Left ventricle myocardium superior (tissue), 1 donor: ENCODE measurements around the gene ZGRF1. TPM values are rescaled to one million over a fixed set of nuclear protein-coding genes. Genes with fewer than 3 reads are reported as not detected.
A peak's percentile ranks its signal among the peaks of the same experiment; 100 is the strongest.

Experiments
- ATAC-seq: fragments of 200-7000 bp; cut with Tn5 transposase; one replicate; pipeline ENCODE4 v1.9.1; 2020; ENCODE audit warnings: mild to moderate bottlenecking, moderate library complexity
- DNase-seq: peaks from one replicate; pipeline ENCODE4 v3.0.0-alpha.2; 2020
- intact Hi-C: fragments of 100-400 bp; cut with micrococcal nuclease; formaldehyde crosslinking; loops from one replicate; pipeline ENCODE4 v1.11.0; 2022
- total RNA-seq: library from RNA; stranded (reverse); fragmentation: NEBNext Ultra II Directional; extraction: Animal tissue kit (Norgen Biotek cat#: 25700); gene quantifications from one replicate; pipeline ENCODE4 v1.2.1, GENCODE V29; 2021
- donor health status: DM: no; HTN: yes; CAD: no; lungs with severe emphysema.

Gene ZGRF1
- total RNA-seq, 1 donor from 2014 or later = 2.0 TPM

DNA sequence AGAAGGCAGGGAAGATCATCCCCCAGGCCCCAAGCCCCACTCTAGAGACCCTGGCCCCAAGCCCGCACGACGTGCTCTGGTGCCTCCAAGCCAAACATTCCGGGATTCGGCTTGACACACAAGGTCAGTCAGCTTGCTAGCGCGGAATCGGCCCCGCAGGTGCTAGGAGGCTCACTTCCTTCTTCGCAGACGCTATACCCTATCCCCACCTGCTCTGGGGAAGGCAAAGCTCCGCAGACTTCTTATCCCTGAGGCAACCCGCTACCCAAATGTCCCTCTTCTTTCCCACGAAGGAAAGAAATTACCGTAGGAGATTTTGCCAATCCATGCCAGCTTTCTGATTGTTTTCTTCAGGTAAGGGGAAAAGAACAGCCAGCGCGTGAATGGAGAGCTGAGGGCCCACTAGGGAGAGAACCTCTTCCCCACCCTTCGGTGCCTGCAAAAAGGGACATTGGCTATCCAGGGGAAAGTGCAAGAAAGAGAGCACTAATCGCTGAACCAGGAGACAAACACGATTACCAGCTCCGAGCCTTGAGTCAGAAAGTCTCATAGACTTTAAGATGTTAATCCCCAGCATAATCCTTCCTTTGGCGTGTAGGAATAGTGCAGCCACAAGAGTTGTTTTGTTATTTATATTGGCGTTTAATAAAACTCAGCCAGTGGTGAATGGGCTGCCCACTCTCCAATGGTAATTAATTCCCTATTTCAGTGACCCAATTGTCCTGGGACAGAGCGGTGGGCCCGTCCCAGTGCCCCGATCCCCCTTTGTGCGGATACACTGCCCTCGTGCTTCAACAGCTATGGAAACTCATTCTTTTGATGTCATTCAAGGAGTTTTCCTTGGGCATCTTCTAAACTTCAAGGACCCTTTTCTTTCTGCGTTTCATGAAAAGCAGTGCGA, 115.3 kb downstream of the ZGRF1 start:
- ATAC-seq = no peak
- intact Hi-C loops = no loop called here
- DNase-seq = no peak

- DNase-seq (no peak), ATAC-seq (no peak)
- intact Hi-C loops = no loop called here
Measured at GRCh38 chr4:112520598-112521122, 116.0 kb downstream of the ZGRF1 start.

DNA sequence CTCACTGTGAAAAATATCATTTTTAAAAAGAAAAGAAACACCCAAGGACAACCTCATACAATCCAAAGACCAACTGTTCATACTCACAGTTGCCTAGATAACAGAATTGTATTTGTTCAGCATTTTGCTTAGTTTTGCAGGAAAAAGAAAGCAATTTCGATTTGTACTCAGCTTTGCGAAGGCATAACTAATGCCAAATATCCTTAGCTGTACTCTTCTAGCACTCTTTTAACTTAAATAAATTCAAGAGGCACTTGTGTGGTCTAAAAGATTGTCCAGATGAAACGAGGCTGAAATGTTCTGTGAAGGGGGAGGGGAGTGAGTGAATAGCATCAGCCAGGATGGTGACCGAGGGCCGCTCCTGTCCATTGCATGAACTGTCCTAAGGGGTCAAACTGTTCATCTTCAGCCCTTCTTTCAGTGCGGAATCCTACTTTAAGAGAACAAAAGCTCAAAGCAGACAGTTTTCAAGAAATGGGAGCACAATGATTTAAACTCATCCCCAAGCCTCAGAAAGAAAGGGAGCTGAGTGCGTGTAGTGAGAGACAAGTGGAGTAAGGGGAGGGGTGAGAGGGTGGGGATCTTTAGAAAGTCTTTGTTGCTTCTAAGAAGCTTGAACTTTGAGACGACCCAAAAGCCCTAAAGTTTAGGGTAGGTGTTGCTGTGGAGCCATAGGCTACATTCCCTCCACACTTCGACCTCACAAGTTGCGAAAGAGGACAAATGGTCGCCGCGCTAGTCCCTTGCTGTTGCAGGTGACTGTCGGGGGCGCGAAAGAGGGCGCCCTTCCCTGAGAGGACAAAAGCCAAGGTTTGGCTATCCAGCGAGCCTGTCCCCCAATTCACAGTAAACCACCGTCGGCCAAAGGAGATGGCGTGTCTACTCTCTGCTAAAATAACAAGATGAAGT, 116.8 kb downstream of the ZGRF1 start:
- intact Hi-C loops = no loop called here
- ATAC-seq = no peak
- no peak for DNase-seq

DNA sequence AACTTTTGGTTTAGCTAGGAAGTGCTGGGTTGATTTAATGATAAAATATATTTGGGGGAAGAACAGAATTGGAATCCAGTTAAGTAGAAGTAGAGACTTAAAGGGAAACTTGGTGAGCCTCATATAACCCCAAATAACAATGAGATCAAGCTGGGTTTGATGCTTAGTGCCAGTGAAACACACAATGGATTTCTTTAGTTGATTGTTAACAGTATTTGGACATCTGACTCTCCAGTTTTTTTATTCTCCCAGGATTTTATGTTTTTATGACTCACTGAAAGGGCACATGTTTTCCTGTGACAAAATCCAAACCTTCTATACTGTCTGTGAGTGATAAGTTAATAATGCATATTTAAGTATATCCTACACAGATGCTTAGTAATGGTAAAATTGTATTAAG, 118.0 kb downstream of the ZGRF1 start:
- intact Hi-C loops = no loop called here
- DNase-seq (no peak), ATAC-seq (no peak)

DNA sequence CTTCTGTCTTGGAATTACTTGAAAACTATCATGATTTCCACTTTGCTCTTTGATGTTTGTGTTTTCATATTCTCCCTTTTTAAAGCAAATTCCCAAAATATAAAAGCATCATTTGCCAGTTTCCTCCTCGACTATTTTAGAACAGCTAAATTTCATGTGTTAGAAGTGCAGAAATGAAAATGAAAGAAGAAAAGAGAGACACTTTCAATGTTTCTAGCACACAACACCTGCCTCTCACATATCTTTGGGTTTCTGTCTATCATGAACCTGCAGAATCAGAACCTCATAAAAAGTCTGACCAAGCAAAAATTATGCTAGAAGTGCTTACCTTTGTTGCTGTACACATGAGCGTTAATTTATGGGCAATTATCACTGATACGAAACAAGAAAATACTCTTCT, 118.8 kb downstream of the ZGRF1 start:
- intact Hi-C loops = no loop called here
- no peak for DNase-seq
- ATAC-seq = no peak

DNA sequence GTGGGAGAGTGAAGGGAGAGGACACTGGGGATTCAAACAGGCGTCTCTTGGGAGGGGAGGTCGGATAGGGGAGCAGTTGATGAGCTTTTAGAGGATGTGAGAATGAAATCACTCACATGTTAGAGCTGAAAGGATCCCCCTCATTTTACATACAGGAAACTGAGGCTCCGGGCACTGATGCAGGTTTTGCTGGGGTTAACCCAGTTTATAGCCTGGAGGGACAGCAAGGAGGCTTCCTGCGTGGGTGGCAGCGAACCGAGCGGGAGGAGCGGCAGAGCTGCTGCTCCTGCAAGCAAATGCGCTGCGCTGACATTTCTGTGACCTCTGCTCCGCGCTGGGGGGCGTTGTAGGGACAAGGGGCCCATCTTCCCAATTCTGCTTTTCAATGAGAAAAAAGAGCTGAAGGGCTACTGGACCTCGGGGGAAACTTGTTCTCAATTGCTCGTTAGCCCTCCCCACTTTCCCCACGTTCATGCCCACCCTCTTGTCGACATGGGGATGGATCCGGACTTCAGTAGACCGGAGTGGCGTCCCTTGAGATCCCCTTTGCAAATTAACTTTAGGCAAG, 119.6 kb downstream of the ZGRF1 start:
- intact Hi-C loops = no loop called here

DNA sequence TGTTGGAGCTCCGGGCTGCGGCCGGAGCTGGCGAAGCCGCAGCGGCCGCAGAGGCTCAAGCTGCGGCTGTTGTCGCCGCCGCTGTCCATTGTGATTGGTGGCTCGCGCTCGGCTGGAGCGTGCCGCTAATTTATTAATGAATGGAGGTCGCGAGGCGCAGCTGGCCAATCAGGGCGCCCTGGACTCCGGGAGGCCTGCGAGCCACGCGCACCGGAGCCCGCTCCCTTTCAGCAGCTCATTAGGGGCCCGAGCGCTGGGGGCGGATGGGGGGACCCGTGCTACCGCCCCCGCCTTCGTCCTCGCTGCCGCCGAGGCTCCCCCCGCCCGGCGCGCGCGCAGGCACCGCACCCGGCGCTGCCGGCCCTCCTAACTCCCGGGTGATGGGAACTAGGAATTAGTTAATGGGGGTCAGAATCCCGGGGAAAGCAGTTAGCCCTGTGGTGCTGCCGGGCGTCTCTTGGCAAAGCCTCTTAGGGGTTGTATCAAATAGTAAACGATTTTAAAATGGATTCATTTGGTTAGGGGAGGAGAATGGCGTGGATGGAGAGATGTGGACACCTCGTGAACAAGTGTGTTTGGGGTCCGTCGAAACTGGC, 120.1 kb downstream of the ZGRF1 start:
- DNase-seq = peak; percentile 36
- intact Hi-C loops = no loop called here
- ATAC-seq = peak; percentile 59

More for the DNA sequence above, 119.6 kb downstream of the ZGRF1 start:
- DNase-seq (no peak), ATAC-seq (no peak)

- intact Hi-C loops = no loop called here
- ATAC-seq (no peak), DNase-seq (no peak)
Measured at GRCh38 chr4:112516066-112516470, 120.6 kb downstream of the ZGRF1 start, which contains the start of gene NEUROG2. NEUROG2 (minus strand) TSS chr4:112516180; CDS start chr4:112515475, 705 bp downstream.

DNA sequence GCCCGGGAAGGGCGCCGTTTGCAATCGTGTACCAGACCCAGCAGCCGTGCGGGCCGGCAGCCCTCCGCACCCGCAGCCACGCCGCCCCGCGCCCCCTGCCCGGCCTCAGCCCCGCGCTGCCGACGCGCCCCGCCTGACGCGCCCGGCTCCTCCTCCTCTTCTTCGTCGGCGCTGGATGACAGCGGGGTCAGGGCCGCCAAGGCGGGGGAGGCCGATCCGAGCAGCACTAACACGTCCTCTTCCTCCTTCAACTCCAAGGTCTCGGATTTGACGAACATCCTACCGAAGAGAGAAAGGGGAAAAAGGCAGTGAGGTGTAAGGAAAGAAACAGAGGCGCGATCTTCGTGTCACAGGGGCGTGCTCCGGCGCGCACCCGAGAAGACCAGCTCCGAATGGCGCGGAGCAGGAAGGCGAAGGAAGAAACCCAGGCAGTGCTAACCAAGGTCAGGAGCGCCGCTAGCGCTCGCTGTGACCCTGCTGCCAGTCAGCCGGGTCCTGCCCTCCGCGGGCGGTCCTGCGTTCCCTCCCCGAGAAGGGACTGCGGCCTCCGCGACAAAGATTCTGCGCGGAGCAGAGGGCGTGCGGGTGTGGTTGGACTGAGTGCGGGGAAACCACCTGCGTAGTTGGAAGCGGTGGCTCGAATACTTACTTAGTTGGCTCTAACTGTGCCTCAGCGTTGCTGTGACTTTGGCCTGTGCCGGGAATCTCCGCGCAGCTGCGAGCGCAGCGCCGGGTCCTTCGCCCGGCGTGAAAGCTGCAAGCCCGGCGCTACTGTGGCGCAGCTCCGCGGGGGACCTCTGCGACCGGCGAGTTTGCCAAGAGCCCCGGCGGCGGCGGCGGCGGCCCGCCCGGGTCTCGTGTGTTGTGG, 121.3 kb downstream of the ZGRF1 start:
- intact Hi-C loops = no loop called here
- DNase-seq = peak; percentile 49
- peak; percentile 75 for ATAC-seq

- intact Hi-C loops = no loop called here
- ATAC-seq (no peak), DNase-seq (no peak)
Measured at GRCh38 chr4:112514647-112515197, 122.0 kb downstream of the ZGRF1 start.

- ATAC-seq (no peak), DNase-seq (no peak)
- intact Hi-C loops = no loop called here
Measured at GRCh38 chr4:112513971-112514646, 122.6 kb downstream of the ZGRF1 start.

DNA sequence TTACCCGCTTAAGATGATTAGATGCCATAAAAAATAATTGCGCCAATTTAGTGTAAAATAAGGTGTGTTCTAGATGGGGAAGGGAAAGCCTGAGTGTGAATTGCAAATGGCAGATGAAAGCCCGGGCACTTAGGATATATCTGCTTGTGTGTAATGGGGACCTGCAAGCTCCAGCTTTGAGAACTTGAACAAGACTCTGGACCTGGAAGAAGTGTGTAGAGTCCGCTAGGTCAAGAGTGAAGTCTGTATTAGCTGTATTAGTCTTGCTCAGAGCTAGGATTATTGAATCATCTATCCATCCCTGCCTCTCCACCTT, 124.9 kb downstream of the ZGRF1 start:
- DNase-seq (no peak), ATAC-seq (no peak)
- intact Hi-C loops = no loop called here

DNA sequence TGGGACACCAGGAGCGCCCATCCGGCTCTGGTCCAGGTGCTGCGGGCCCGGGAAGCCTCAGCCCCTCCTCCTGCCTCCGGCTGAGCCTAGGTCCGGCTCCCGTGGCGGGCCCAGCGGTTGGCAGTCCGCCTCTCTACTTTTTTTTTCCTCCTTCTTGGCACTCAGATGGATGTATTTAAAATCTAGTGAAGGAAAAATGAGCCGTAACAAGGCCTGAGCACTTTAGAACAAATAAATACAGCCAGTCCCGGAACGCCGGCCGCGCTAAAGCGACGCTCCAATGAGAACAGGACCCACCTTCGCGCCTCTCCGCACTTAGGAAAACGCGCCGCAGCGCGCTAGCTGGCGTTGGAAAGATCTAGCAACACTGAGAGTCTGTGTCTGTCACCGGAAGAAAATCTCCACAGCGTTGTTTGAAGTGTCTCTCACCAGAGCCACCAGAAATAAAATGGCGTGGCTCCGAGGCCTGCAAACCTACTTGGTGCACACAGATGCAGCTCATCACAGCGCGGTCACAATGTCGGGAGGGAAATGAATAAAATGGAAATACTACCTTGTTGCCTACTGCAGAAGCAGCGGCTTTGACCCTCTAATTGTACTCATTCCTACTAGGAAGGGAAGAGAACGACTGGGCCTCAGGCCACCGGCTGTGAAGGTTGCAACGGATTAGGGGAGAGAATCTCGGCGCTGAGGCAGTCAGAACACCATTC, 125.5 kb downstream of the ZGRF1 start:
- DNase-seq (no peak), ATAC-seq (no peak)
- intact Hi-C loops = no loop called here

- no peak for ATAC-seq
- intact Hi-C loops = no loop called here
- DNase-seq = no peak
Measured at GRCh38 chr4:112510291-112511092, 126.2 kb downstream of the ZGRF1 start.

- intact Hi-C loops = no loop called here
- DNase-seq (no peak), ATAC-seq (no peak)
Measured at GRCh38 chr4:112509243-112510141, 127.2 kb downstream of the ZGRF1 start.
